ENCODE measurements around the gene OPCML. TPM values are rescaled to one million over a fixed set of nuclear protein-coding genes. Genes with fewer than 3 reads are reported as not detected.

The OPCML gene
- total RNA-seq, 1 experiment from 2014 or later, result not detected

DNA sequence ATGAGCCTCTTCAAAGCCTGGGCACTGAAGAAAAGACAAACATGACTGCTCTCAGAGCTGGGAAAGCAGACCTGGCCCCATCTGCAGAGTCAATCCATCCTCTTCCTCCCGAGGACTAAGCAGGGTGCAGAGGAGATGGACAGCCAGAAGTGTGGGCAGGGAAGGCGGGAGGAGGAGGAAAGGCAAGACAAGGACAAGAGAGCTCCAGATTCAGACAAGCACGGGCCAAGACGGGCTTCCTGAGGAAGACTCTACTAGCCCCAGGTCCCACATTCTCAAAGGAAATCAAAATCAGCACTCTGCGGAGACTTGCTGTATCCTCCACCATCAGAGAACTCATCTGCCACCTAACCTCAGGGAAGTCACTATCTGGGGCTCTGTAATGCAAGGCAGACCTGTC is 28.5 kb downstream of the OPCML start:
- H3K79me2 ChIP-seq (ENCODE audit: low read depth), result no peaks in the 10 kb centered on the region
- H3K4me1 ChIP-seq (replicated peaks; ENCODE audit: insufficient read depth), result no peaks in the 10 kb centered on the region
- no peaks in the 10 kb centered on the region for H3F3A ChIP-seq (ENCODE audit: insufficient read depth, low read depth)
- CTCF ChIA-PET, result no interaction called here
- DNase-seq, result no peak
- POLR2A ChIA-PET (ENCODE audit: unreplicated experiment), result no interaction called here
- no peak overlapping the region for H3K27ac ChIP-seq
- H4K20me1 ChIP-seq (ENCODE audit: insufficient read depth), result no peaks in the 10 kb centered on the region
- intact Hi-C loops (cut with micrococcal nuclease; ENCODE audit: unreplicated experiment), result no loop called here
- no peaks in the 10 kb centered on the region for H3K9me3 ChIP-seq (ENCODE audit: insufficient read depth, low read depth)
- H3K9me2 ChIP-seq (ENCODE audit: insufficient read depth), result no peaks in the 10 kb centered on the region
- BruUV-seq (replicated peaks), result no TSS peak
- H3K4me3 ChIP-seq, result no peak overlapping the region
- H3K36me3 ChIP-seq (ENCODE audit: low read depth), result no peaks in the 10 kb centered on the region
- H3K4me2 ChIP-seq, result no peak overlapping the region
- TF ChIP-seq, protein P1, sequence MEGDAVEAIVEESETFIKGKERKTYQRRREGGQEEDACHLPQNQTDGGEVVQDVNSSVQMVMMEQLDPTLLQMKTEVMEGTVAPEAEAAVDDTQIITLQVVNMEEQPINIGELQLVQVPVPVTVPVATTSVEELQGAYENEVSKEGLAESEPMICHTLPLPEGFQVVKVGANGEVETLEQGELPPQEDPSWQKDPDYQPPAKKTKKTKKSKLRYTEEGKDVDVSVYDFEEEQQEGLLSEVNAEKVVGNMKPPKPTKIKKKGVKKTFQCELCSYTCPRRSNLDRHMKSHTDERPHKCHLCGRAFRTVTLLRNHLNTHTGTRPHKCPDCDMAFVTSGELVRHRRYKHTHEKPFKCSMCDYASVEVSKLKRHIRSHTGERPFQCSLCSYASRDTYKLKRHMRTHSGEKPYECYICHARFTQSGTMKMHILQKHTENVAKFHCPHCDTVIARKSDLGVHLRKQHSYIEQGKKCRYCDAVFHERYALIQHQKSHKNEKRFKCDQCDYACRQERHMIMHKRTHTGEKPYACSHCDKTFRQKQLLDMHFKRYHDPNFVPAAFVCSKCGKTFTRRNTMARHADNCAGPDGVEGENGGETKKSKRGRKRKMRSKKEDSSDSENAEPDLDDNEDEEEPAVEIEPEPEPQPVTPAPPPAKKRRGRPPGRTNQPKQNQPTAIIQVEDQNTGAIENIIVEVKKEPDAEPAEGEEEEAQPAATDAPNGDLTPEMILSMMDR (conservative IDR thresholded peaks at IDR 0.05), result no peak
- TF ChIP-seq EZH2 (IDR thresholded peaks at IDR 0.05; ENCODE audit: low read depth), result no peak
- H2AFZ ChIP-seq, result no peak overlapping the region
- peaks cover 88% of the 10 kb centered on the region for H3K27me3 ChIP-seq (ENCODE audit: insufficient read depth, low read depth)

DNA sequence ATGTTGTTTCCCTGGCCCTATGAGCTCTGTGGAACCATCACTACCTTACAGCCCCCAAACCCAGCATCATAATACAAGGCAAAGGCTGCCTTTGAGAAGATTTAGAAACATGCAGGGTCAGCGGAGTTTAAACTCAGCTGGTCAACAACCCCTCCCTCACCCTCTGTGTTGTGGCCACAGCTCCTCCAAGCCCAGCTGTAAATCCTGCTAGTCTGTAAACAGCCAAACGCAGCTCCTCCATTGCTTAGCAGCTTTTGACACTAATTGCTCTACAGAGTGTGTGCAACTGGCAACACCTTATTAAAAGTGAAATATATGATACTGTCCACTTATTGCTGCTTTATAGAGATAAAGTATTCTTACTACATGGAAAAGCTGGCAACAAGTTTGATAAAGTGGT is 29.1 kb downstream of the OPCML start:
- no peaks in the 10 kb centered on the region for H3K9me2 ChIP-seq (ENCODE audit: insufficient read depth)
- H3K9me3 ChIP-seq (ENCODE audit: insufficient read depth, low read depth), result no peaks in the 10 kb centered on the region
- H3F3A ChIP-seq (ENCODE audit: insufficient read depth, low read depth), result no peaks in the 10 kb centered on the region
- H3K27me3 ChIP-seq (ENCODE audit: insufficient read depth, low read depth), result peaks cover 91% of the 10 kb centered on the region
- no peak for DNase-seq
- TF ChIP-seq, protein P1 (conservative IDR thresholded peaks at IDR 0.05), result no peak
- TF ChIP-seq EZH2 (IDR thresholded peaks at IDR 0.05; ENCODE audit: low read depth), result no peak
- no peaks in the 10 kb centered on the region for H4K20me1 ChIP-seq (ENCODE audit: insufficient read depth)
- no peaks in the 10 kb centered on the region for H3K4me1 ChIP-seq (replicated peaks; ENCODE audit: insufficient read depth)
- H2AFZ ChIP-seq, result no peak overlapping the region
- intact Hi-C loops (cut with micrococcal nuclease; ENCODE audit: unreplicated experiment), result no loop called here
- BruUV-seq (replicated peaks), result no TSS peak
- H3K4me3 ChIP-seq, result no peak overlapping the region
- no peaks in the 10 kb centered on the region for H3K36me3 ChIP-seq (ENCODE audit: low read depth)
- CTCF ChIA-PET, result no interaction called here
- no peaks in the 10 kb centered on the region for H3K79me2 ChIP-seq (ENCODE audit: low read depth)
- no peak overlapping the region for H3K4me2 ChIP-seq
- H3K27ac ChIP-seq, result no peak overlapping the region
- POLR2A ChIA-PET (ENCODE audit: unreplicated experiment), result no interaction called here

DNA sequence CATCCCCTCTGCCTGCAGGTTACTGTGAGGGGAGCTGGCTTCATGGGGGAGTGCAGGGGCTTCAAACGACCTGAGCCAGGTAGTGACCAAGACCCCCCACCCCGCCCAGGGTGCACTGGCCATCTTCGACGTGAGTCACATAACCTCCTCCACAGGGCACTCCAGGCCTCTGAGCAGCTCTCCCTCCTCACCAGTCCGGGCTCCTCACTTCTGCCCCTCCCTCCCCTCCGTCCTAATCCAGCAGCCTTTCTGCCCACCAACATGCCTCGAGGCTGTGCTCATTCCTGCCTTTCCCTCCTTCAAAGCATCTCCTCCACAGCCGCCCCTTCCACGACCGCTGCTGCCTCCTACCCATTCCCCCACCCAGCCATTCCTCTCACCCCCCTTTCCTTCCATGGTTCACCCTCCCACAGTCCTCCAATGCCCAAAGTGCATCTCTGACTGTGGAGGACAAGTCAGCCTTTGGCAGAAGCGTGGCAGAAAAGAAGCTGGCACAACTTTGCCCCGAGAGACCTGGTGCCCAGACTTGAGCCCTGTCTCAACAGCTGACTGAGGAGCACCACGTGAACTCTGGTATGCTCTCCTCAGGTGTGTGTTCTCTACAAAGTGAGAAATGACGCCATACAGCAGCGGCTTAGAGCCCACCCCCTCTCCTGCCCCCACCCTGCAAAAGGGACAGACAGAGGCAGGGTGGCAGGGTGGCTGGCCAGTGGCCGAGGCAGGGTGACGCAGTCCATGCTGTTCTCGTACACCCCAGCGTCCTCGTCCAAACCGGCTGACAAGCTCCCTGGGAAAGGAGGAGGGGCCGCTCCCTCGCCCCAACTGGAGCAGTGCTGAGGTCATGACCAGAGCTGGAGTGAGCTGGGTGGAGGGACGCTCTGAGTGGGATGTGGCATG is 30.4 kb downstream of the OPCML start:
- Histone ChIP-seq H3K27me3 (ENCODE audit: insufficient read depth, low read depth) (peaks cover 91% of the 10 kb centered on the region), H3K9me3 (ENCODE audit: insufficient read depth, low read depth) (no peaks in the 10 kb centered on the region), H4K20me1 (ENCODE audit: insufficient read depth) (no peaks in the 10 kb centered on the region), H3K27ac (no peak overlapping the region), H3K9me2 (ENCODE audit: insufficient read depth) (no peaks in the 10 kb centered on the region), H3F3A (ENCODE audit: insufficient read depth, low read depth) (no peaks in the 10 kb centered on the region), H3K4me1 (replicated peaks; ENCODE audit: insufficient read depth) (no peaks in the 10 kb centered on the region), H3K4me3 (no peak overlapping the region), H3K36me3 (ENCODE audit: low read depth) (no peaks in the 10 kb centered on the region), H3K4me2 (no peak overlapping the region), H2AFZ (no peak overlapping the region), H3K79me2 (ENCODE audit: low read depth) (no peaks in the 10 kb centered on the region)
- ChIA-PET CTCF (no interaction called here), POLR2A (ENCODE audit: unreplicated experiment) (no interaction called here)
- DNase-seq, result no peak
- BruUV-seq (replicated peaks), result no TSS peak
- TF ChIP-seq, protein P1 (conservative IDR thresholded peaks at IDR 0.05), result no peak
- TF ChIP-seq EZH2 (IDR thresholded peaks at IDR 0.05; ENCODE audit: low read depth), result no peak
- intact Hi-C loops (cut with micrococcal nuclease; ENCODE audit: unreplicated experiment), result no loop called here

All from PC-9 (cell line).